Endothelial cell of umbilical vein (primary cell): ENCODE results near the gene SLC7A4.

Experiments
- EZH2 ChIP-seq: IDR thresholded peaks from 2 replicates; pipeline ENCODE4 v1.6.1; 2012; ENCODE audit warnings: borderline replicate concordance, low read depth, mild to moderate bottlenecking, moderate library complexity, low read length, inconsistent platforms; ENCODE audit not compliant: severe bottlenecking
- POLR2A ChIP-seq: IDR thresholded peaks from 2 replicates; pipeline ENCODE4 v1.6.1; 2012; ENCODE audit warnings: low read depth, mild to moderate bottlenecking, control low read depth, low read length
- TF ChIP-seq, protein P1 (sequence below), 2 donors: IDR thresholded peaks; 1 replicate in 1 of 2; 2 replicates in 1 of 2; pipeline ENCODE4 v1.5.1; 2011; ENCODE audit warnings: low read length in 2 of 2, mild to moderate bottlenecking in 2 of 2, moderate library complexity in 2 of 2, control low read depth in 1 of 2, inconsistent platforms in 1 of 2, low read depth in 1 of 2; ENCODE audit not compliant: insufficient read depth in 1 of 2; ENCODE audit errors: extremely low read depth in 1 of 2

DNA sequence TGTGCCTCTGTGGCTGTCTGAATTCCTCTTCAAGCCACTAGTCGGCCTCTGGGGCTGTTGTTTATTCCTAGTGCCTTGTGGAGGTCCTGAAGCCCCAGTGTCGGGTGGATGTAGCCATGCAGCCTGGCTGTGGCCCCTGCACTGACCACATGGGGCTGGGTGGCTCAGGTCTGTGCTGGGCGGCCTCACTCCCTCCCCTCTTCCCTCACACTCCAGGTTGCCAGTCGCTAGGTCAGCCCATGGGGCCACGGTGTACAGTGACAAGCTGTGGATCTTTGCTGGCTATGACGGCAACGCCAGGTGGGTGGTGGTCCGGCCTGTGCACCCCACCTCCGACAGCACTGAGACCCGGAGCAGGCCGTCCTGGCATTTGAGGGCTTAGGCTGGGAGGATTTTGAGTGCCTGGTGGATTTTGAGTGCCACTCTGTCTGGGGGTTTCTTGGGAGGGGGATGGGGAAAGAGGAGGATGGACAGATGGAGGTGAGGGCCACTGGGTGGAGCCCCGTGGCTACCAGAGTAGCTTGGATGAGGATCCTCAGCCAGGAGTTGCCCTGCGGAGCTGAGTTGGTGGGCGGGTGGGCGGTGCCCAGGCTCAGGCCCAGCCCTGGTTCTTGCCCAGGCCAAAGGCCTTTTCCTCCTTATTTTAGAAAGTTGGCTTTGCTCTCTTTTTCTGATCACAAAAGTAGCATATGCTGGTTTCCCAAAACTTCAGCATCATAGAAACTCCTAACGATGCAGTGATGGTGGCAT lies 43.6 kb downstream of the SLC7A4 start:
- TF ChIP-seq, protein P1, sequence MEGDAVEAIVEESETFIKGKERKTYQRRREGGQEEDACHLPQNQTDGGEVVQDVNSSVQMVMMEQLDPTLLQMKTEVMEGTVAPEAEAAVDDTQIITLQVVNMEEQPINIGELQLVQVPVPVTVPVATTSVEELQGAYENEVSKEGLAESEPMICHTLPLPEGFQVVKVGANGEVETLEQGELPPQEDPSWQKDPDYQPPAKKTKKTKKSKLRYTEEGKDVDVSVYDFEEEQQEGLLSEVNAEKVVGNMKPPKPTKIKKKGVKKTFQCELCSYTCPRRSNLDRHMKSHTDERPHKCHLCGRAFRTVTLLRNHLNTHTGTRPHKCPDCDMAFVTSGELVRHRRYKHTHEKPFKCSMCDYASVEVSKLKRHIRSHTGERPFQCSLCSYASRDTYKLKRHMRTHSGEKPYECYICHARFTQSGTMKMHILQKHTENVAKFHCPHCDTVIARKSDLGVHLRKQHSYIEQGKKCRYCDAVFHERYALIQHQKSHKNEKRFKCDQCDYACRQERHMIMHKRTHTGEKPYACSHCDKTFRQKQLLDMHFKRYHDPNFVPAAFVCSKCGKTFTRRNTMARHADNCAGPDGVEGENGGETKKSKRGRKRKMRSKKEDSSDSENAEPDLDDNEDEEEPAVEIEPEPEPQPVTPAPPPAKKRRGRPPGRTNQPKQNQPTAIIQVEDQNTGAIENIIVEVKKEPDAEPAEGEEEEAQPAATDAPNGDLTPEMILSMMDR (IDR thresholded peaks at IDR 0.05; ENCODE audit: extremely low read depth in 1 of 2, insufficient read depth in 1 of 2, low read depth in 1 of 2, low read length in 2 of 2) = no peak
- TF ChIP-seq POLR2A (no peak), EZH2 (no peak)
